K562 (cell line): ENCODE results near the gene OVOL1. TPM values are rescaled to one million over a fixed set of nuclear protein-coding genes. Genes with fewer than 3 reads are reported as not detected.

Experiments
- ATAC-seq: fragments of 200-7000 bp; cut with Tn5 transposase; 3 replicates; pipeline ENCODE4 v1.9.1; 2020; ENCODE audit warnings: moderate library complexity
- BruUV-seq: library from RNA; stranded (reverse); fragments of 400-500 nt; replicated peaks from 2 replicates; lab custom pipeline; 2021; lab: Mats Ljungman, UMichigan
- CTCF ChIA-PET: fragments of 300-600 bp; formaldehyde crosslinking; extraction: SDS; loops from one replicate; lab custom pipeline; 2021; ENCODE audit warnings: low intra/inter-chr PET ratio; lab: Yijun Ruan, JAX
- POLR2A ChIA-PET: fragments of 300-600, 350-650 bp; sonication (Branson Sonifier 250); formaldehyde crosslinking; extraction: SDS; loops from one replicate; lab custom pipeline; 2021; ENCODE audit warnings: antibody characterized with exemption, inconsistent platforms; lab: Yijun Ruan, JAX
- DNase-seq, 4 experiments: peaks; one replicate each; pipeline versions ENCODE4 v3.0.0 to v3.0.0-alpha.2; 2011 to 2018; ENCODE audit warnings: low spot score in 3 of 4, mixed read lengths in 3 of 4; ENCODE audit errors: extremely low read depth in 1 of 4
- FAIRE-seq: peaks from 2 replicates; lab custom pipeline; 2011; peaks lifted over from hg19 to GRCh38; lab: Jason Lieb, UNC
- H2AFZ ChIP-seq: 2 replicates; pipeline ENCODE4 v1.6.0; 2011; ENCODE audit warnings: low read depth, low read length, control low read depth, inconsistent platforms
- H3K27ac ChIP-seq: fragments of 200-600 bp; 3 replicates; pipeline ENCODE4 v1.8.0; 2011; ENCODE audit warnings: low read depth, mild to moderate bottlenecking, control low read depth, inconsistent platforms, low read length, moderate library complexity, mixed read lengths; ENCODE audit errors: extremely low read depth
- H3K27me3 ChIP-seq, 2 experiments: fragments of 300-600 bp in 1 of 2; 2 replicates in 1 of 2; 3 replicates in 1 of 2; pipeline versions ENCODE4 v1.6.0 to v1.8.0; 2011; ENCODE audit warnings: inconsistent platforms in 2 of 2, low read length in 2 of 2, mild to moderate bottlenecking in 1 of 2, mixed read lengths in 1 of 2, moderate library complexity in 1 of 2; ENCODE audit not compliant: control insufficient read depth in 2 of 2, insufficient read depth in 2 of 2
- H3K36me3 ChIP-seq: fragments of 300-600 bp; 3 replicates; pipeline ENCODE4 v1.8.0; 2011; ENCODE audit warnings: mild to moderate bottlenecking, low read length, inconsistent platforms; ENCODE audit not compliant: control insufficient read depth, insufficient read depth
- H3K4me1 ChIP-seq, 2 experiments: fragments of 200-600 bp in 1 of 2; replicated peaks in 1 of 2; 2 replicates in 1 of 2; 3 replicates in 1 of 2; pipeline versions ENCODE4 v1.5.1 to v1.8.0; 2011; ENCODE audit warnings: inconsistent platforms in 2 of 2, low read length in 2 of 2, mild to moderate bottlenecking in 1 of 2, mixed read lengths in 1 of 2, moderate library complexity in 1 of 2; ENCODE audit not compliant: control insufficient read depth in 2 of 2, insufficient read depth in 2 of 2
- H3K4me2 ChIP-seq: 2 replicates; pipeline ENCODE4 v1.6.1; 2011; ENCODE audit warnings: low read length, control low read depth, inconsistent platforms, mixed read lengths; ENCODE audit not compliant: insufficient read depth
- H3K4me3 ChIP-seq: fragments of 200-600 bp; sonication (generic), shearing (Covaris generic); 2 replicates; pipeline ENCODE4 v1.5.1; 2016; ENCODE audit warnings: control low read depth, inconsistent platforms
- H3K79me2 ChIP-seq: fragments of 200-600 bp; 3 replicates; pipeline ENCODE4 v1.8.0; 2011; ENCODE audit warnings: low read length, inconsistent platforms; ENCODE audit not compliant: control insufficient read depth, insufficient read depth
- H3K9ac ChIP-seq, 2 experiments: 2 replicates each; pipeline versions ENCODE4 v1.6.0 to v1.6.1; 2011; ENCODE audit warnings: low read depth in 2 of 2, low read length in 2 of 2, control low read depth in 1 of 2, inconsistent platforms in 1 of 2, mild to moderate bottlenecking in 1 of 2, mixed read lengths in 1 of 2; ENCODE audit not compliant: insufficient read depth in 1 of 2
- H3K9me1 ChIP-seq: one replicate; pipeline ENCODE4 v1.6.0; 2011; ENCODE audit warnings: inconsistent platforms, mild to moderate bottlenecking, low read length, moderate library complexity; ENCODE audit not compliant: control insufficient read depth, insufficient read depth
- H3K9me3 ChIP-seq: replicated peaks from 2 replicates; pipeline ENCODE4 v1.5.1; 2011; ENCODE audit warnings: low read depth, low read length, inconsistent platforms; ENCODE audit not compliant: control insufficient read depth, insufficient read depth
- H4K20me1 ChIP-seq: replicated peaks from 2 replicates; pipeline ENCODE4 v1.6.1; 2011; ENCODE audit warnings: low read length, inconsistent platforms, mixed read lengths; ENCODE audit not compliant: control insufficient read depth, insufficient read depth
- ARID3B ChIP-seq: fragments of 250-450 bp; sonication (Bioruptor Pico); IDR thresholded peaks from 2 replicates; pipeline ENCODE4 v1.4.0; 2020; ENCODE audit warnings: borderline replicate concordance
- GTF2F1 ChIP-seq: IDR thresholded peaks from 2 replicates; pipeline ENCODE4 v1.6.1; 2011; ENCODE audit warnings: low read depth, low read length, improper control_type of control experiment
- ILK ChIP-seq: fragments of 450-650 bp; IDR thresholded peaks from 2 replicates; pipeline ENCODE4 v1.6.1; 2016; ENCODE audit warnings: missing genetic modification characterization, low read depth, mild to moderate bottlenecking, missing compliant biosample characterization, moderate library complexity, borderline replicate concordance
- KDM5B ChIP-seq: fragments of 200-600 bp; sonication (generic); IDR thresholded peaks from 2 replicates; pipeline ENCODE4 v1.6.1; 2012; ENCODE audit warnings: low read depth, mild to moderate bottlenecking, moderate library complexity, low read length, control low read depth, inconsistent platforms; ENCODE audit not compliant: insufficient replicate concordance
- KLF13 ChIP-seq: fragments of 450-650 bp; IDR thresholded peaks from 2 replicates; pipeline ENCODE4 v1.6.1; 2016; ENCODE audit warnings: missing genetic modification characterization, low read depth, mild to moderate bottlenecking, missing compliant biosample characterization, moderate library complexity, borderline replicate concordance
- PPARD ChIP-seq: fragments of 250-450 bp; sonication (Bioruptor Pico); IDR thresholded peaks from 2 replicates; pipeline ENCODE4 v1.8.0; 2022; ENCODE audit warnings: inconsistent platforms, mild to moderate bottlenecking, moderate library complexity
- RFX1 ChIP-seq: fragments of 450-650 bp; IDR thresholded peaks from 2 replicates; pipeline ENCODE4 v1.6.1; 2016; ENCODE audit warnings: mild to moderate bottlenecking, moderate library complexity
- SMARCC2 ChIP-seq: fragments of 450-650 bp; IDR thresholded peaks from 2 replicates; pipeline ENCODE4 v1.6.1; 2017; ENCODE audit warnings: antibody characterized with exemption, moderate library complexity, mild to moderate bottlenecking, low read depth
- SP1 ChIP-seq: sonication (generic); formaldehyde crosslinking; IDR thresholded peaks from 2 replicates; pipeline ENCODE4 v1.8.1; 2022; ENCODE audit warnings: mild to moderate bottlenecking, missing genetic modification reagents
- ZNF174 ChIP-seq: fragments of 250-450 bp; sonication (Bioruptor Pico); IDR thresholded peaks from 2 replicates; pipeline ENCODE4 v1.4.0; 2020; ENCODE audit warnings: mild to moderate bottlenecking
- ZNF324 ChIP-seq: fragments of 250-450 bp; sonication (Bioruptor Pico); IDR thresholded peaks from 2 replicates; pipeline ENCODE4 v1.4.0; 2020; ENCODE audit warnings: mild to moderate bottlenecking
- ZNF740 ChIP-seq, 3 experiments: fragments of 200-800 bp in 1 of 3; sonication (Bioruptor generic) in 1 of 3; sonication (generic) in 1 of 3; formaldehyde crosslinking in 1 of 3; IDR thresholded peaks; 2 replicates each; pipeline versions ENCODE4 v1.6.1 to v1.8.0; 2016 to 2022; ENCODE audit warnings: mild to moderate bottlenecking in 2 of 3, missing compliant biosample characterization in 2 of 3, missing genetic modification characterization in 2 of 3, missing genetic modification reagents in 1 of 3
- WGBS: fragments of 100-300 bp; shearing (Covaris generic); methylation state at CpG from one replicate; pipeline ENCODE4 v1.1.6; 2016; ENCODE audit warnings: low coverage, mixed read lengths; ENCODE audit not compliant: insufficient coverage; ENCODE audit errors: missing lambda C conversion rate; 5-methylcytosine and 5-hydroxymethylcytosine counted together
- in situ Hi-C: fragments of 300-500 bp; cut with MboI; formaldehyde crosslinking; loops from 4 replicates; pipeline ENCODE4 v1.15.0; 2018; ENCODE audit warnings: inconsistent platforms, mixed read lengths
- intact Hi-C: fragments of 100-400 bp; cut with micrococcal nuclease; formaldehyde crosslinking; loops from 2 replicates; pipeline ENCODE4 v1.14.2; 2022
- polyA plus RNA-seq, 8 experiments: library from polyadenylated mRNA; depleted of rRNA in 4 of 8; stranded (reverse) in 5 of 8; unstranded in 3 of 8; fragments of >200 nt; fragmentation: Nextera tagmentation in 2 of 8; fragmentation: Illumina TruSeq in 1 of 8; extraction: Ambion mirVana in 2 of 8; extraction: Trizol in 1 of 8; gene quantifications; 2 replicates each; pipeline versions ENCODE4 v1.2.1 to v1.2.3, GENCODE V29; 2011 to 2014; ENCODE audit warnings: inconsistent platforms in 1 of 8, missing spikeins in 1 of 8
- total RNA-seq, 7 experiments: library from RNA; depleted of rRNA in 6 of 7; stranded (reverse); fragments of >200 nt in 6 of 7; fragmentation: Illumina TruSeq in 2 of 7; extraction: Trizol in 2 of 7; gene quantifications; 2 replicates each; pipeline versions ENCODE4 v1.2.1 to v1.2.3, GENCODE V29; 2011 to 2021; ENCODE audit warnings: low replicate concordance in 1 of 7

OVOL1 gene
- total and polyA plus RNA-seq, 9 of the 15 experiments (the other 6 are each of a cell fraction or from before 2014, with no cell fraction given): 0.09 TPM; not detected in 8

- Histone ChIP-seq H3K9me1 (no peaks in the 10 kb centered on the region), H3K4me1 (no peaks in the 10 kb centered on the region), H3K36me3 (no peaks in the 10 kb centered on the region), H3K9me3 (no peaks in the 10 kb centered on the region), H4K20me1 (no peaks in the 10 kb centered on the region), H3K4me3 (no peak overlapping the region), H3K4me2 (no peak overlapping the region), H3K27me3 (peaks cover 0 to 9% of the 10 kb centered on the region in 2 experiments; a peak in 2 of 5 replicates), H3K9ac (no peak overlapping the region), H3K27ac (no peak overlapping the region), H3K79me2 (no peaks in the 10 kb centered on the region), H2AFZ (no peak overlapping the region)
- TF ChIP-seq RFX1 (no peak), ILK (tag) (no peak), ZNF174 (CRISPR knock-in tag) (no peak), SP1 (CRISPR knock-in tag) (no peak), ZNF740 (CRISPR knock-in tag; IDR thresholded peaks at IDR 0.05) (no peak), ZNF740 (tag; IDR thresholded peaks at IDR 0.05) (no peak), ARID3B (no peak), KLF13 (no peak), GTF2F1 (no peak), PPARD (CRISPR knock-in tag) (no peak), KDM5B (no peak), ZNF324 (CRISPR knock-in tag) (no peak), SMARCC2 (no peak)
- ChIA-PET CTCF (no interaction called here), POLR2A (interaction anchor here (0.9 kb wide), 1 partner anchor 35 kb away, joined by 3 read pairs; no protein-coding TSS in a partner anchor)
- no TSS peak for BruUV-seq
- intact Hi-C loops: no loop called here
- in situ Hi-C loops: no loop called here
- WGBS: 7% methylated on average over 5 of the region's 5 CpGs
- no peak for ATAC-seq
- DNase-seq: no peak
- FAIRE-seq: no peak
These were observed 22.4 kb upstream of the OVOL1 start for GRCh38 chr11:65764434-65764833.
